Activated CD8-positive, alpha-beta memory T cell treated with anti-CD3 and anti-CD28 coated beads, Interleukin-2, amount 50 U/mL, for 4 hours (primary cell): ENCODE measurements around the gene SLC29A2.
A peak's percentile ranks its signal among the peaks of the same experiment; 100 is the strongest.

Experiments
- DNase-seq: peaks from one replicate; pipeline ENCODE4 v3.0.0-alpha.2; 2020

SLC29A2 gene

DNA sequence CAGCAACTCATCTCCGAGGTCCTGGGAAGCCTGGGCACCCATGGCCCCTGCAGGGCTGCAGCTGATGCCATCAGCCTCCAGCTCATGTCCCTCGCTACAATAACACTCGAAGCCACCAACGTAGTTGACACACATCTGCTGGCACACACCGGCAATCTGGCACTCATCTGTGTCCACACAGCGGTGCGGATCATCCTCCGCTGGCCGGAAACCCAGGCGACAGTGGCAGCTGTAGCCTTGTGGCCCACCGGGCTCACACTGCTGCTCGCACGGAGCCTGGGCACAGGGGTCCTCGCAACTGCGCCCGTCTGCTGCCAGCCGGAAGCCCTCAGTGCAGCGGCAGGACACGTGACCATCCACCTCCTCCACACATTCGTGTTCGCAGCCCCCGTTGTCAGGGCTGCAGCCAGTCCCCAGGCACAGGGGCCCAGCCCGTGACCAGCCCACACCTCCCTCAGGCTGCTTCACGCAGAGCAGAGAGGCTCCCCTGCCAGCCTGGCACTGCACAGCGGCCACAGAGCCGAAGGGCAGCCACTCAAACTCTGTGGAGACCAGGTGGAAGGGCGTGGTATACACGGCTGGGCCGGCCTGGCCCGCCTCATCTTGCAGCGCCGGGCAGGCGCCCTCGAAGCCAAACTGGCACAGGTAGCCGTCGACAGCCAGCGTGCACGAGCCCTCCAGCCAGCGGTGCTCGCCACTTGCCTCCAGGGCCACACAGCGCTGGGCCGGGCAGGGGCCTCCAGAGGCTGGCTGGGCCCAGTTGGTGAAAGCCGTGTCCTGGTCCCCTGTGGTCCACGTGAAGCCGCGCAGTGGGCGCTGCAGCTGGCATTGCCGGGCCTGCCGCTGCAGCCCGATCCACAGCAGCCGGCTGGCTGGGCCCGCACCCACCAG, 55.4 kb downstream of the SLC29A2 start:
- DNase-seq, result no peak

DNA sequence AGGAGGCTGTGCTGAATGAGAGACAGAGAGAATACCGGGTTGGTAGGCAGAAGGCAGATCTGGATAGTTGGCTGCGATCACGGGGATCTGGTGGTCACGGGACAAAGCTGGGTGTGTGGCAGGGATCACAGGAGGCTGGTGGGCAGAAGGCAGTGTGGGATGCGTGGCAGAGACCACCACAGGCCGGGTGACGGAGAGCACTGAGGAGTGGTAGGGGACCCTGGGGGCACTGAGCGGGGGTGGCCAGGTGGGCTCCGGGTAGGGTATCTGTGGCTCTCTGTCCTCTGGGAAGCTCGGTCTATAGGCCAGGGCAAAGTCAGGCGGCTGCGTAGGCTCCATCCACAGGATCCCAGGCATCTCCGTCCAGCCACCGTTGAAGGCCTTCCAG, 56.1 kb downstream of the SLC29A2 start:
- DNase-seq, result no peak

DNA sequence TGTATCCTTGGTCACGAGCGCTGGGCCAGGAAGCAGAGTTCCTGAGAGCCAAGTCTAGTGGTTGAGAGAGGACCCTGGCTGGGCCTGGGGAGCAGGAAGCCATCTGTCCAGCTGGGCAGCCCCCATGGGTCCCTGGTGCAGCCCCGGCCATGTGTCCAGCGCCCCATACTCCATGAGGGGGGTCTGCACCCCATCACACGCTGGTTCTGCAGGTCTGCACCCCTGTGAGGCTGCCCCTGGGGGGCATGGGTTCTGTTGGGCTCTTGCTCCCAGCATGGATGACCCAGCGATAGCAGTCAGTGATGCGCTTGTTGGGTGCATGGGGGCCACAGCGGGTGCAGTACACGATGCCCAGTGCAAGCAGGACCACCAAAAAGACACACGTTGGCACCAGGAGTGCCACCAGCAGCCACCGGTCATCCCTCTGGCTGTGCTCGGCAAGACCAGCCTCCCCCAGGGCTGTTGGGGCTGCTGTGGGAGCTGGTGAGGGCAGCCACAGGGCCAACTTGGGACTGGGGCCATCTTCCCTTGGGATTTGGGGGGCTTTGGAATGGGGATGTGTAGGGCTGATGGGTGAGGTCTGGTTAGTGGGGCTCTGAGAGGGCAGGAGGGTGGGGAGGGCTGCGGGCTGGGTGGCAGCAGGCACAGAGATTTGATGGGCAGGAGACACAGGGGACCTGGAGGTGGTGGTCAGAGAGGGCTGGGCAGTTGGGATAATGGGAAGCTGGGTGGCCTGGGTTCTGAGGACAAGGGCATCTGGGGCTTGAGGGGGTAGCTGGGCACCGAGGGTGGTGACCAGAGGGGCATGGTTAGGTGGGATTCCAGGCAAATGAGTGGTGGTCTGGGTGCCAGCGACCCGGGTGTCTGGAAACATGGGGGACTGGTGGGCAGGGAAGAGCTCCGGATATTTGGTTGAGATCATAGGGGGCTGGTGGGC, 56.7 kb downstream of the SLC29A2 start:
- DNase-seq, result no peak

GRCh38 chr11:66314186-66314501, 57.4 kb downstream of the SLC29A2 start:
- no peak for DNase-seq

DNA sequence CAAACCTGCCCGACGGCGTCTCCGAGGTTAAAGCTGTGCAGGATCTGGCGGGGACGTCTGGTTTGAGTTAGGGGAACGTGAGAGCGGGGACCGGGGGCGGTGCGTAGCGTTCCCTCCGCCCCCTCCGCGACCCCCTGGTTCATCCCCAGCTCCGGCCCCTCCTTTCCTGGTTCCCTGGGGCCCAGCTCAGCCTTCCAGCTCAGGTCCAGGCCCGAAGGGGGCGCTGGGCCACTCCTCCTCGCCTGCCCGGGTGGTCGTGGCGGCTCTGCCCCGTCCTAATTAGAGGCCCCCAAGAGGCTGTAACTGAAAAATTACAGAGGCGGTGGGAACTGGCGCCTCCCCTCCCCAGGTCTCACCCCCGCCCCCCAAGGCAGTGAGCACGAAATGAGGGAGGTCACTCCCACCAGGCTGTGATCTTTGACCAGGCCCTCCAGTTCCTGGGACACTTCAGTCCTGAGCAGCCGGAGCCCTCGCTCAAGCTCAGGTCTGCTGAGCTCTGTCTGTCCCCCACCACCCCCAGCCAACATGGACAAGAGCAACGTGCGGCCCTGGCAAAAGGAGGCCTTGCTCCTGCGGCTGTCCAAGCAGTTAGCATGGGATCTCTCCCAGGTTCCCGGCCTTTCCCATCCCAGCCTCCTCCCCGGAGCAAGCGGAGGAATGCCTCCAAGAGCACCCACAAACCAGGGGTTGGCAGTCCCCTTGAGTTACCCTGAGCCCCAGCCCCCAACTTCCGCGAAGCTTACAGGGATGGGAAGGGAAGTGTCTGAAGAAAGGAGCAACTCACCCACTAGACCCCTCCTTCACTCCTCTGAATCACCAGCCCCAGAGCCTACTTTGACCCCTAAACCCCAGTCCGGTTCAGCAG, 58.0 kb downstream of the SLC29A2 start:
- DNase-seq, result no peak

- DNase-seq, result peak; percentile 97
Measured at GRCh38 chr11:66312549-66313320, 58.8 kb downstream of the SLC29A2 start.
